ENCODE measurements around the gene PTPRU. TPM values are rescaled to one million over a fixed set of nuclear protein-coding genes. Genes with fewer than 3 reads are reported as not detected.

PTPRU gene
- total and polyA plus RNA-seq, 9 donors: 8.0 to 14.6 (median 12.0) TPM

- Histone ChIP-seq H3K9me3 (replicated peaks; ENCODE audit: control insufficient read depth, low read depth, low read length) (no peaks in the 10 kb centered on the region), H3K36me3 (ENCODE audit: control insufficient read depth, insufficient read depth, low read length) (no peaks in the 10 kb centered on the region), H3K27me3 (ENCODE audit: control insufficient read depth, insufficient read depth, low read length) (peaks cover 4% of the 10 kb centered on the region), H3K4me1 (ENCODE audit: control insufficient read depth, insufficient read depth, low read length) (peaks cover 2% of the 10 kb centered on the region), H3K4me3 (ENCODE audit: low read length) (no peak overlapping the region), H3K27ac (ENCODE audit: low read length) (no peak overlapping the region)
- WGBS (ENCODE audit: insufficient coverage): 100% methylated on average over 1 of the region's 2 CpGs
- no peak for DNase-seq
Observed at GRCh38 chr1:29330089-29330488, 93.8 kb downstream of the PTPRU start.

GRCh38 chr1:29330856-29331255 lies 94.5 kb downstream of the PTPRU start:
- H3K27ac ChIP-seq (ENCODE audit: low read length): no peak overlapping the region
- peaks cover 4% of the 10 kb centered on the region for H3K27me3 ChIP-seq (ENCODE audit: control insufficient read depth, insufficient read depth, low read length)
- no peaks in the 10 kb centered on the region for H3K4me1 ChIP-seq (ENCODE audit: control insufficient read depth, insufficient read depth, low read length)
- no peak for DNase-seq
- H3K36me3 ChIP-seq (ENCODE audit: control insufficient read depth, insufficient read depth, low read length): no peaks in the 10 kb centered on the region
- 70% methylated on average over 5 of the region's 7 CpGs for WGBS (ENCODE audit: insufficient coverage)
- H3K9me3 ChIP-seq (replicated peaks; ENCODE audit: control insufficient read depth, low read depth, low read length): no peaks in the 10 kb centered on the region
- no peak overlapping the region for H3K4me3 ChIP-seq (ENCODE audit: low read length)

GRCh38 chr1:29331309-29331708 lies 95.0 kb downstream of the PTPRU start:
- H3K4me1 ChIP-seq (ENCODE audit: control insufficient read depth, insufficient read depth, low read length): no peaks in the 10 kb centered on the region
- no peak for DNase-seq
- H3K27me3 ChIP-seq (ENCODE audit: control insufficient read depth, insufficient read depth, low read length): peaks cover 4% of the 10 kb centered on the region
- H3K9me3 ChIP-seq (replicated peaks; ENCODE audit: control insufficient read depth, low read depth, low read length): no peaks in the 10 kb centered on the region
- no peak overlapping the region for H3K27ac ChIP-seq (ENCODE audit: low read length)
- no peak overlapping the region for H3K4me3 ChIP-seq (ENCODE audit: low read length)
- H3K36me3 ChIP-seq (ENCODE audit: control insufficient read depth, insufficient read depth, low read length): no peaks in the 10 kb centered on the region

GRCh38 chr1:29331729-29332128 lies 95.4 kb downstream of the PTPRU start:
- Histone ChIP-seq H3K4me1 (ENCODE audit: control insufficient read depth, insufficient read depth, low read length) (no peaks in the 10 kb centered on the region), H3K4me3 (ENCODE audit: low read length) (no peak overlapping the region), H3K27me3 (ENCODE audit: control insufficient read depth, insufficient read depth, low read length) (peaks cover 4% of the 10 kb centered on the region), H3K9me3 (replicated peaks; ENCODE audit: control insufficient read depth, low read depth, low read length) (no peaks in the 10 kb centered on the region), H3K27ac (ENCODE audit: low read length) (no peak overlapping the region), H3K36me3 (ENCODE audit: control insufficient read depth, insufficient read depth, low read length) (no peaks in the 10 kb centered on the region)
- WGBS (ENCODE audit: insufficient coverage): no CpG with 5 or more reads among the region's 1 CpG
- DNase-seq: peak; percentile 33

- Histone ChIP-seq H3K4me1 (ENCODE audit: control insufficient read depth, insufficient read depth, low read length) (no peaks in the 10 kb centered on the region), H3K36me3 (ENCODE audit: control insufficient read depth, insufficient read depth, low read length) (no peaks in the 10 kb centered on the region), H3K27me3 (ENCODE audit: control insufficient read depth, insufficient read depth, low read length) (peaks cover 6% of the 10 kb centered on the region), H3K9me3 (replicated peaks; ENCODE audit: control insufficient read depth, low read depth, low read length) (no peaks in the 10 kb centered on the region), H3K27ac (ENCODE audit: low read length) (no peak overlapping the region), H3K4me3 (ENCODE audit: low read length) (no peak overlapping the region)
- peak; percentile 25 for DNase-seq
- 28% methylated on average over 4 of the region's 6 CpGs for WGBS (ENCODE audit: insufficient coverage)
Observed at GRCh38 chr1:29332204-29332603, 95.9 kb downstream of the PTPRU start.

GRCh38 chr1:29333008-29333407 lies 96.7 kb downstream of the PTPRU start:
- no CpG with 5 or more reads among the region's 3 CpGs for WGBS (ENCODE audit: insufficient coverage)
- no peak overlapping the region for H3K27ac ChIP-seq (ENCODE audit: low read length)
- no peak overlapping the region for H3K4me3 ChIP-seq (ENCODE audit: low read length)
- no peak for DNase-seq
- peaks cover 6% of the 10 kb centered on the region for H3K27me3 ChIP-seq (ENCODE audit: control insufficient read depth, insufficient read depth, low read length)
- H3K36me3 ChIP-seq (ENCODE audit: control insufficient read depth, insufficient read depth, low read length): no peaks in the 10 kb centered on the region
- H3K9me3 ChIP-seq (replicated peaks; ENCODE audit: control insufficient read depth, low read depth, low read length): no peaks in the 10 kb centered on the region
- H3K4me1 ChIP-seq (ENCODE audit: control insufficient read depth, insufficient read depth, low read length): no peaks in the 10 kb centered on the region

GRCh38 chr1:29335573-29335972 lies 99.3 kb downstream of the PTPRU start:
- no peaks in the 10 kb centered on the region for H3K36me3 ChIP-seq (ENCODE audit: control insufficient read depth, insufficient read depth, low read length)
- no peak overlapping the region for H3K27ac ChIP-seq (ENCODE audit: low read length)
- H3K4me1 ChIP-seq (ENCODE audit: control insufficient read depth, insufficient read depth, low read length): no peaks in the 10 kb centered on the region
- no peak for DNase-seq
- peaks cover 8% of the 10 kb centered on the region for H3K27me3 ChIP-seq (ENCODE audit: control insufficient read depth, insufficient read depth, low read length)
- no peaks in the 10 kb centered on the region for H3K9me3 ChIP-seq (replicated peaks; ENCODE audit: control insufficient read depth, low read depth, low read length)
- H3K4me3 ChIP-seq (ENCODE audit: low read length): no peak overlapping the region

GRCh38 chr1:29338908-29339575 lies 102.7 kb downstream of the PTPRU start:
- Histone ChIP-seq H3K4me1 (ENCODE audit: control insufficient read depth, insufficient read depth, low read length) (peaks cover 4% of the 10 kb centered on the region), H3K36me3 (ENCODE audit: control insufficient read depth, insufficient read depth, low read length) (no peaks in the 10 kb centered on the region), H3K9me3 (replicated peaks; ENCODE audit: control insufficient read depth, low read depth, low read length) (no peaks in the 10 kb centered on the region), H3K27ac (ENCODE audit: low read length) (no peak overlapping the region), H3K4me3 (ENCODE audit: low read length) (no peak overlapping the region), H3K27me3 (ENCODE audit: control insufficient read depth, insufficient read depth, low read length) (peaks cover 6% of the 10 kb centered on the region)
- WGBS (ENCODE audit: insufficient coverage): no CpG with 5 or more reads among the region's 3 CpGs
- peak; percentile 18 for DNase-seq

- WGBS (ENCODE audit: insufficient coverage): no CpG with 5 or more reads among the region's 4 CpGs
- H3K27ac ChIP-seq (ENCODE audit: low read length): no peak overlapping the region
- peak; percentile 16 for DNase-seq
- H3K4me1 ChIP-seq (ENCODE audit: control insufficient read depth, insufficient read depth, low read length): peaks cover 5% of the 10 kb centered on the region
- no peaks in the 10 kb centered on the region for H3K36me3 ChIP-seq (ENCODE audit: control insufficient read depth, insufficient read depth, low read length)
- peaks cover 6% of the 10 kb centered on the region for H3K27me3 ChIP-seq (ENCODE audit: control insufficient read depth, insufficient read depth, low read length)
- H3K4me3 ChIP-seq (ENCODE audit: low read length): no peak overlapping the region
- H3K9me3 ChIP-seq (replicated peaks; ENCODE audit: control insufficient read depth, low read depth, low read length): no peaks in the 10 kb centered on the region
Observed at GRCh38 chr1:29341936-29342335, 105.6 kb downstream of the PTPRU start.

- Histone ChIP-seq H3K27ac (ENCODE audit: low read length) (no peak overlapping the region), H3K36me3 (ENCODE audit: control insufficient read depth, insufficient read depth, low read length) (no peaks in the 10 kb centered on the region), H3K4me1 (ENCODE audit: control insufficient read depth, insufficient read depth, low read length) (peaks cover 5% of the 10 kb centered on the region), H3K4me3 (ENCODE audit: low read length) (no peak overlapping the region), H3K9me3 (replicated peaks; ENCODE audit: control insufficient read depth, low read depth, low read length) (no peaks in the 10 kb centered on the region), H3K27me3 (ENCODE audit: control insufficient read depth, insufficient read depth, low read length) (peaks cover 4% of the 10 kb centered on the region)
- WGBS (ENCODE audit: insufficient coverage): 65% methylated on average over 6 of the region's 7 CpGs
- DNase-seq: no peak
Observed at GRCh38 chr1:29342351-29342750, 106.0 kb downstream of the PTPRU start.

- peaks cover 5% of the 10 kb centered on the region for H3K4me1 ChIP-seq (ENCODE audit: control insufficient read depth, insufficient read depth, low read length)
Observed at GRCh38 chr1:29342983-29343382, 106.7 kb downstream of the PTPRU start.

More at GRCh38 chr1:29342983-29343382, 106.7 kb downstream of the PTPRU start:
- WGBS (ENCODE audit: insufficient coverage): 22% methylated on average over 1 of the region's 2 CpGs
- peaks cover 4% of the 10 kb centered on the region for H3K27me3 ChIP-seq (ENCODE audit: control insufficient read depth, insufficient read depth, low read length)
- DNase-seq: no peak
- H3K4me3 ChIP-seq (ENCODE audit: low read length): no peak overlapping the region
- no peak overlapping the region for H3K27ac ChIP-seq (ENCODE audit: low read length)
- no peaks in the 10 kb centered on the region for H3K36me3 ChIP-seq (ENCODE audit: control insufficient read depth, insufficient read depth, low read length)
- H3K9me3 ChIP-seq (replicated peaks; ENCODE audit: control insufficient read depth, low read depth, low read length): no peaks in the 10 kb centered on the region
